Hepatocyte (in vitro differentiated cells): ENCODE data around the gene PRR18. TPM values are rescaled to one million over a fixed set of nuclear protein-coding genes. Genes with fewer than 3 reads are reported as not detected.

Source experiments
- DNase-seq: peaks from one replicate; pipeline ENCODE4 v3.0.0-alpha.2; 2016; ENCODE audit warnings: low spot score
- H2AFZ ChIP-seq: fragments of 200-600 bp; sonication (generic); 2 replicates; pipeline ENCODE4 v1.6.0; 2016; ENCODE audit warnings: antibody characterized with exemption, mild to moderate bottlenecking
- H3K27ac ChIP-seq: fragments of 200-600 bp; sonication (generic); 2 replicates; pipeline ENCODE4 v1.5.1; 2016; ENCODE audit warnings: mild to moderate bottlenecking
- H3K27me3 ChIP-seq: fragments of 200-600 bp; sonication (generic); 2 replicates; pipeline ENCODE4 v1.6.1; 2016
- H3K36me3 ChIP-seq: fragments of 200-600 bp; sonication (generic); replicated peaks from 2 replicates; pipeline ENCODE4 v1.5.1; 2016; ENCODE audit warnings: low read depth; ENCODE audit not compliant: insufficient read depth
- H3K4me1 ChIP-seq: fragments of 200-600 bp; sonication (generic); 2 replicates; pipeline ENCODE4 v1.5.1; 2016; ENCODE audit warnings: mild to moderate bottlenecking, moderate library complexity; ENCODE audit not compliant: insufficient read depth
- H3K4me2 ChIP-seq: fragments of 200-600 bp; sonication (generic); 2 replicates; pipeline ENCODE4 v1.6.0; 2016
- H3K4me3 ChIP-seq: fragments of 200-600 bp; sonication (generic); 2 replicates; pipeline ENCODE4 v1.5.1; 2016; ENCODE audit warnings: mild to moderate bottlenecking
- H3K79me2 ChIP-seq: fragments of 200-600 bp; sonication (generic); 2 replicates; pipeline ENCODE4 v1.6.0; 2017; ENCODE audit warnings: mild to moderate bottlenecking
- H3K9me2 ChIP-seq: fragments of 200-600 bp; sonication (generic); replicated peaks from 2 replicates; pipeline ENCODE4 v1.6.0; 2017; ENCODE audit warnings: mild to moderate bottlenecking; ENCODE audit not compliant: insufficient read depth
- H3K9me3 ChIP-seq: fragments of 200-600 bp; sonication (generic); 2 replicates; pipeline ENCODE4 v1.5.1; 2016; ENCODE audit warnings: low read depth, mild to moderate bottlenecking
- H4K20me1 ChIP-seq: fragments of 200-600 bp; sonication (generic); 2 replicates; pipeline ENCODE4 v1.6.0; 2016; ENCODE audit warnings: mild to moderate bottlenecking; ENCODE audit not compliant: insufficient read depth, poor library complexity, severe bottlenecking
- CTCF ChIP-seq: fragments of 200-600 bp; sonication (generic); IDR thresholded peaks from 2 replicates; pipeline ENCODE4 v1.5.1; 2016; ENCODE audit warnings: antibody characterized with exemption, mild to moderate bottlenecking; ENCODE audit not compliant: poor library complexity
- EZH2 ChIP-seq: fragments of 200-600 bp; sonication (generic); IDR thresholded peaks from 2 replicates; pipeline ENCODE4 v1.6.1; 2016; ENCODE audit warnings: antibody characterized with exemption, mild to moderate bottlenecking, borderline replicate concordance
- EZH2phosphoT487 ChIP-seq: fragments of 200-600 bp; sonication (generic); IDR thresholded peaks from one replicate; pipeline ENCODE4 v1.6.1; 2018; ENCODE audit warnings: antibody characterized with exemption, mild to moderate bottlenecking, low read depth, moderate library complexity; ENCODE audit not compliant: unreplicated experiment, severe bottlenecking
- WGBS: methylation state at CpG from one replicate; pipeline ENCODE4 v1.1.6; 2016; ENCODE audit warnings: low lambda C conversion rate; ENCODE audit errors: missing lambda C conversion rate; 5-methylcytosine and 5-hydroxymethylcytosine counted together
- polyA plus RNA-seq: library from polyadenylated mRNA; unstranded; fragments of >200 nt; fragmentation: Nextera tagmentation; extraction: Ambion mirVana; gene quantifications from 2 replicates; pipeline ENCODE4 v1.2.1, GENCODE V29; 2016
- total RNA-seq: library from RNA; depleted of rRNA; stranded (reverse); fragments of >200 nt; gene quantifications from 2 replicates; pipeline ENCODE4 v1.2.3, GENCODE V29; 2014

PRR18 gene
- total and polyA plus RNA-seq, 2 experiments from 2014 or later = 0.77 to 1.5 TPM

- TF ChIP-seq CTCF = no peak
- TF ChIP-seq EZH2 = no peak
- TF ChIP-seq EZH2phosphoT487 = no peak
- 2% methylated on average over 16 of the region's 16 CpGs for WGBS
- H3K9me2 ChIP-seq = no peaks in the 10 kb centered on the region
- H3K4me2 ChIP-seq = peak overlapping the region; percentile 85
- peak overlapping the region; percentile 92 for H2AFZ ChIP-seq
- H3K79me2 ChIP-seq = peaks cover 62% of the 10 kb centered on the region
- H3K36me3 ChIP-seq = no peaks in the 10 kb centered on the region
- peak overlapping the region; percentile 86 for H3K4me3 ChIP-seq
- peaks cover 21% of the 10 kb centered on the region for H3K4me1 ChIP-seq
- H3K27me3 ChIP-seq = no peaks in the 10 kb centered on the region
- H3K9me3 ChIP-seq = no peaks in the 10 kb centered on the region
- peak; percentile 37 for DNase-seq
- H3K27ac ChIP-seq = peak overlapping the region; percentile 93
- peaks cover 30% of the 10 kb centered on the region for H4K20me1 ChIP-seq
Measured at GRCh38 chr6:166341977-166342348, 33.8 kb upstream of the PRR18 start.

- Histone ChIP-seq H3K4me3 (peak overlapping the region; percentile 86), H3K27me3 (no peaks in the 10 kb centered on the region), H3K4me2 (peak overlapping the region; percentile 85), H4K20me1 (peaks cover 30% of the 10 kb centered on the region), H3K27ac (no peak overlapping the region), H2AFZ (peak overlapping the region; percentile 92), H3K36me3 (no peaks in the 10 kb centered on the region), H3K4me1 (peaks cover 21% of the 10 kb centered on the region), H3K9me2 (no peaks in the 10 kb centered on the region), H3K79me2 (peaks cover 67% of the 10 kb centered on the region), H3K9me3 (no peaks in the 10 kb centered on the region)
- 68% methylated on average over 7 of the region's 7 CpGs for WGBS
- DNase-seq = no peak
- no peak for TF ChIP-seq CTCF
- TF ChIP-seq EZH2 = no peak
- no peak for TF ChIP-seq EZH2phosphoT487
Measured at GRCh38 chr6:166341464-166341863, 33.3 kb upstream of the PRR18 start.

GRCh38 chr6:166338854-166339253 lies 30.7 kb upstream of the PRR18 start:
- WGBS = 98% methylated on average over 9 of the region's 9 CpGs
- Histone ChIP-seq H3K79me2 (peaks cover 91% of the 10 kb centered on the region), H3K9me2 (no peaks in the 10 kb centered on the region), H3K27me3 (no peaks in the 10 kb centered on the region), H3K36me3 (no peaks in the 10 kb centered on the region), H3K27ac (no peak overlapping the region), H3K4me1 (peaks cover 19% of the 10 kb centered on the region), H3K4me3 (no peak overlapping the region), H4K20me1 (peaks cover 48% of the 10 kb centered on the region), H3K9me3 (no peaks in the 10 kb centered on the region), H2AFZ (no peak overlapping the region), H3K4me2 (no peak overlapping the region)
- no peak for DNase-seq
- TF ChIP-seq EZH2phosphoT487 = no peak
- no peak for TF ChIP-seq CTCF
- no peak for TF ChIP-seq EZH2

- Histone ChIP-seq H3K4me3 (no peak overlapping the region), H3K9me2 (no peaks in the 10 kb centered on the region), H3K9me3 (no peaks in the 10 kb centered on the region), H4K20me1 (peaks cover 67% of the 10 kb centered on the region), H3K27ac (no peak overlapping the region), H3K4me2 (no peak overlapping the region), H3K4me1 (peaks cover 13% of the 10 kb centered on the region), H3K27me3 (no peaks in the 10 kb centered on the region), H2AFZ (no peak overlapping the region), H3K79me2 (peaks cover 98% of the 10 kb centered on the region), H3K36me3 (no peaks in the 10 kb centered on the region)
- 94% methylated on average over 3 of the region's 3 CpGs for WGBS
- DNase-seq = no peak
- TF ChIP-seq EZH2 (no peak), EZH2phosphoT487 (no peak)
Measured at GRCh38 chr6:166336847-166337246, 28.7 kb upstream of the PRR18 start.
